Measurements from ENCODE around the gene IGSF9. TPM values are rescaled to one million over a fixed set of nuclear protein-coding genes. Genes with fewer than 3 reads are reported as not detected.

The IGSF9 gene
- total and polyA plus RNA-seq, 2 of the 13 experiments (the other 11 are each of a cell fraction or from before 2014, with no cell fraction given) = 0.03 TPM; not detected in 1

DNA sequence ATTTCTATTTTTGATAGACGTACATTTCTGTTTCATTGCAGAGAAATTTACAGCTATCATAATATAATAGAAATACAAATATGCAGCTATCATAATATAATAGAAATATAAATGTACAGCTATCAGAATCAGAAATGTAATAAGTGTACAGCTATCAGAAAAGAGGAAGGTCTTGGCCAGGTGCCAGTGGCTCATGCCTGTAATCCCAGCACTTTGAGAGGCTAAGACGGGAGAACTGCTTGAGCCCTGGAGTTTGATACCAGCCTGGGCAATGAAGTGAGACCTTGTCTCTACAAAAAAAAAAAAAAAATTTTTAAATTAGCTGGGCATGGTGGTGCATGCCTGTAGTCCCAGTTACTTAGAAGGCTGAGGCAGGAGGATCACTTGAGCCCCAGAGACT lies 48.5 kb upstream of the IGSF9 start:
- no peak overlapping the region for H3K4me2 ChIP-seq (ENCODE audit: low read depth, low read length)
- H3K9me3 ChIP-seq (ENCODE audit: low read length) = no peaks in the 10 kb centered on the region
- no peak for ATAC-seq
- TF ChIP-seq CREB1 (IDR thresholded peaks at IDR 0.05) (no peak), CREB1 (CRISPR knock-in tag; IDR thresholded peaks at IDR 0.05) (no peak), ZNF577 (CRISPR knock-in tag; IDR thresholded peaks at IDR 0.05; ENCODE audit: borderline replicate concordance, low read depth) (no peak), NFYB (CRISPR knock-in tag; IDR thresholded peaks at IDR 0.05) (no peak)
- TF ChIP-seq, protein P1, sequence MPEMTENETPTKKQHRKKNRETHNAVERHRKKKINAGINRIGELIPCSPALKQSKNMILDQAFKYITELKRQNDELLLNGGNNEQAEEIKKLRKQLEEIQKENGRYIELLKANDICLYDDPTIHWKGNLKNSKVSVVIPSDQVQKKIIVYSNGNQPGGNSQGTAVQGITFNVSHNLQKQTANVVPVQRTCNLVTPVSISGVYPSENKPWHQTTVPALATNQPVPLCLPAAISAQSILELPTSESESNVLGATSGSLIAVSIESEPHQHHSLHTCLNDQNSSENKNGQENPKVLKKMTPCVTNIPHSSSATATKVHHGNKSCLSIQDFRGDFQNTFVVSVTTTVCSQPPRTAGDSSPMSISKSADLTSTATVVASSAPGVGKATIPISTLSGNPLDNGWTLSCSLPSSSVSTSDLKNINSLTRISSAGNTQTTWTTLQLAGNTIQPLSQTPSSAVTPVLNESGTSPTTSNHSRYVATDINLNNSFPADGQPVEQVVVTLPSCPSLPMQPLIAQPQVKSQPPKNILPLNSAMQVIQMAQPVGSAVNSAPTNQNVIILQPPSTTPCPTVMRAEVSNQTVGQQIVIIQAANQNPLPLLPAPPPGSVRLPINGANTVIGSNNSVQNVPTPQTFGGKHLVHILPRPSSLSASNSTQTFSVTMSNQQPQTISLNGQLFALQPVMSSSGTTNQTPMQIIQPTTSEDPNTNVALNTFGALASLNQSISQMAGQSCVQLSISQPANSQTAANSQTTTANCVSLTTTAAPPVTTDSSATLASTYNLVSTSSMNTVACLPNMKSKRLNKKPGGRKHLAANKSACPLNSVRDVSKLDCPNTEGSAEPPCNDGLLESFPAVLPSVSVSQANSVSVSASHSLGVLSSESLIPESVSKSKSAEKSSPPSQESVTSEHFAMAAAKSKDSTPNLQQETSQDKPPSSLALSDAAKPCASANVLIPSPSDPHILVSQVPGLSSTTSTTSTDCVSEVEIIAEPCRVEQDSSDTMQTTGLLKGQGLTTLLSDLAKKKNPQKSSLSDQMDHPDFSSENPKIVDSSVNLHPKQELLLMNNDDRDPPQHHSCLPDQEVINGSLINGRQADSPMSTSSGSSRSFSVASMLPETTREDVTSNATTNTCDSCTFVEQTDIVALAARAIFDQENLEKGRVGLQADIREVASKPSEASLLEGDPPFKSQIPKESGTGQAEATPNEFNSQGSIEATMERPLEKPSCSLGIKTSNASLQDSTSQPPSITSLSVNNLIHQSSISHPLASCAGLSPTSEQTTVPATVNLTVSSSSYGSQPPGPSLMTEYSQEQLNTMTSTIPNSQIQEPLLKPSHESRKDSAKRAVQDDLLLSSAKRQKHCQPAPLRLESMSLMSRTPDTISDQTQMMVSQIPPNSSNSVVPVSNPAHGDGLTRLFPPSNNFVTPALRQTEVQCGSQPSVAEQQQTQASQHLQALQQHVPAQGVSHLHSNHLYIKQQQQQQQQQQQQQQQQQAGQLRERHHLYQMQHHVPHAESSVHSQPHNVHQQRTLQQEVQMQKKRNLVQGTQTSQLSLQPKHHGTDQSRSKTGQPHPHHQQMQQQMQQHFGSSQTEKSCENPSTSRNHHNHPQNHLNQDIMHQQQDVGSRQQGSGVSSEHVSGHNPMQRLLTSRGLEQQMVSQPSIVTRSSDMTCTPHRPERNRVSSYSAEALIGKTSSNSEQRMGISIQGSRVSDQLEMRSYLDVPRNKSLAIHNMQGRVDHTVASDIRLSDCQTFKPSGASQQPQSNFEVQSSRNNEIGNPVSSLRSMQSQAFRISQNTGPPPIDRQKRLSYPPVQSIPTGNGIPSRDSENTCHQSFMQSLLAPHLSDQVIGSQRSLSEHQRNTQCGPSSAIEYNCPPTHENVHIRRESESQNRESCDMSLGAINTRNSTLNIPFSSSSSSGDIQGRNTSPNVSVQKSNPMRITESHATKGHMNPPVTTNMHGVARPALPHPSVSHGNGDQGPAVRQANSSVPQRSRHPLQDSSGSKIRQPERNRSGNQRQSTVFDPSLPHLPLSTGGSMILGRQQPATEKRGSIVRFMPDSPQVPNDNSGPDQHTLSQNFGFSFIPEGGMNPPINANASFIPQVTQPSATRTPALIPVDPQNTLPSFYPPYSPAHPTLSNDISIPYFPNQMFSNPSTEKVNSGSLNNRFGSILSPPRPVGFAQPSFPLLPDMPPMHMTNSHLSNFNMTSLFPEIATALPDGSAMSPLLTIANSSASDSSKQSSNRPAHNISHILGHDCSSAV (CRISPR knock-in tag; IDR thresholded peaks at IDR 0.05; ENCODE audit: borderline replicate concordance) = no peak
- TF ChIP-seq, protein P2, sequence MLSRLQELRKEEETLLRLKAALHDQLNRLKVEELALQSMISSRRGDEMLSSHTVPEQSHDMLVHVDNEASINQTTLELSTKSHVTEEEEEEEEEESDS (CRISPR knock-in tag; IDR thresholded peaks at IDR 0.05; ENCODE audit: borderline replicate concordance) = no peak
- no peak overlapping the region for H3K27ac ChIP-seq (ENCODE audit: extremely low read length, insufficient read depth, low read length)
- no peak overlapping the region for H3K4me3 ChIP-seq (replicated peaks in 1 of 3; ENCODE audit: insufficient read depth in 1 of 3, low read depth in 2 of 3, low read length in 3 of 3)
- WGBS (ENCODE audit: low lambda C conversion rate) = 8% methylated on average over 2 of the region's 2 CpGs
- intact Hi-C loops (cut with micrococcal nuclease; ENCODE audit: unreplicated experiment) = no loop called here
- POLR2A ChIA-PET = no interaction called here
- peaks cover 8% of the 10 kb centered on the region; the same call in 1 of the 2 replicates for H3K4me1 ChIP-seq (ENCODE audit: insufficient read depth, low read length)
- no peak overlapping the region for H3K9ac ChIP-seq (ENCODE audit: insufficient read depth, low read depth, low read length)
- no peak overlapping the region for H2AFZ ChIP-seq (ENCODE audit: low read length)
- DNase-seq (ENCODE audit: low spot score) = no peak
- H3K27me3 ChIP-seq (ENCODE audit: control insufficient read depth in 1 of 2, insufficient read depth in 2 of 2, low read length in 2 of 2) = no peaks in the 10 kb centered on the region
- BruUV-seq (replicated peaks) = no TSS peak
- H4K20me1 ChIP-seq (ENCODE audit: insufficient read depth, low read length) = no peaks in the 10 kb centered on the region
- no peaks in the 10 kb centered on the region for H3K79me2 ChIP-seq (ENCODE audit: insufficient read depth, low read length)
- H3K36me3 ChIP-seq (replicated peaks in 1 of 2; ENCODE audit: control insufficient read depth in 1 of 2, insufficient read depth in 2 of 2, low read length in 2 of 2) = no peaks in the 10 kb centered on the region
- in situ Hi-C loops (cut with HindIII; ENCODE audit: extremely low pct_ligation_motif_present, low pct_unique_long_range_greater_than_20kb) = no loop called here
- no peak for FAIRE-seq
- CTCF ChIA-PET (ENCODE audit: low intra/inter-chr PET ratio, low total read pairs) = no interaction called here
